NT2/D1 (cell line): ENCODE measurements around the gene AQP1.

Experiments used
- SUZ12 ChIP-seq: IDR thresholded peaks from 2 replicates; pipeline ENCODE4 v1.6.1; 2011; ENCODE audit not compliant: insufficient read length, insufficient read depth; ENCODE audit errors: extremely low read depth
- ZNF274 ChIP-seq: IDR thresholded peaks from 2 replicates; pipeline ENCODE4 v1.6.1; 2011; ENCODE audit warnings: mild to moderate bottlenecking, low read depth, low read length

DNA sequence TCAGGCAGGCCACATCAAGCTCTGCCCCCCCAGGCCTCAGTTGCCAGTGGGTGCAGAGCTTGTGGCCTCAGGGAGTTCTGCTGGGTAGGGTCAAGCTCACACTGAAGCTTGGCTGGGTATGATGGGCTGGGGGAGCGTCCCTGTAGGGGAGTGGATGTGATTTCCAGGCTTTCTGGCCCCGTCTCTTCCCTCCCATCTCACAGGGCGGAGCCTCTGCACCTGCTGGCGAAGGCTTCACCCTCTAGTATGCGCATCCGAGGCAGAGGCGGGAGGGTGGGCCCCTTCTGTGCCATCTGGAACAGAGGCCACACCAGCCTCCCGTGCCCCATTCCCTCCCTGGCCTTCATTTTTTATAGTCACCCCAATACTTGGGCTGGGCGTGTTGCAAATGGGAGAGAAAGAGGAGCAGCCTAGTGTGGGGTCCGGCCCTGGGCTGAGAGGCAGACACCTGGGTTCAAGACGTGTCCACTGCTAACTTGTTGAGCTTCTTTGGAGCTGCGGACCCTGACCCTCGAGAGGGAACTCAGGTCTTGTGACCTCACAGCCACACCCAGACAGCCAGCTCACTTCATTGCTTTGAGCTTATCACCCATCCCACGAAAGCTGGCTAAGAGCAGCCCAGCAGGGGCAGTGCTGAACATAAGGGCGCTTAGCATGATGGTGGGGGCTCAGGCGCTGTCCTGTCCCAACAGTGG is 2.3 kb downstream of the AQP1 start:
- TF ChIP-seq SUZ12 (no peak), ZNF274 (no peak)
